HepG2 (cell line): ENCODE results near the gene MX2. TPM values are rescaled to one million over a fixed set of nuclear protein-coding genes. Genes with fewer than 3 reads are reported as not detected.
A peak's percentile ranks its signal among the peaks of the same experiment; 100 is the strongest.

ENCODE experiments used
- AGO1 ChIP-seq: fragments of 200-400 bp; formaldehyde crosslinking; IDR thresholded peaks from 2 replicates; pipeline ENCODE4 v1.6.1; 2017; ENCODE audit warnings: mild to moderate bottlenecking, low read depth, low read length, moderate library complexity; ENCODE audit not compliant: poor library complexity, severe bottlenecking
- EEA1 ChIP-seq: sonication (generic); formaldehyde crosslinking; IDR thresholded peaks from 2 replicates; pipeline ENCODE4 v1.5.1; 2020; ENCODE audit warnings: mild to moderate bottlenecking, missing genetic modification reagents, borderline replicate concordance
- MAX ChIP-seq: IDR thresholded peaks from 2 replicates; pipeline ENCODE4 v1.6.1; 2012; ENCODE audit warnings: inconsistent platforms
- MIXL1 ChIP-seq: IDR thresholded peaks from 2 replicates; pipeline ENCODE4 v1.6.1; 2016
- MNT ChIP-seq: fragments of 450-650 bp; IDR thresholded peaks from 2 replicates; pipeline ENCODE4 v1.6.1; 2016
- MYC ChIP-seq: sonication (generic); formaldehyde crosslinking; IDR thresholded peaks from 2 replicates; pipeline ENCODE4 v1.9.0; 2021; ENCODE audit warnings: missing genetic modification reagents, borderline replicate concordance
- REST ChIP-seq, 2 experiments: IDR thresholded peaks; 2 replicates each; pipeline ENCODE4 v1.6.1; 2011 to 2012; ENCODE audit warnings: low read length in 2 of 2, borderline replicate concordance in 1 of 2, low read depth in 1 of 2, mild to moderate bottlenecking in 1 of 2, moderate library complexity in 1 of 2
- SMAD1 ChIP-seq: sonication (generic); formaldehyde crosslinking; IDR thresholded peaks from 2 replicates; pipeline ENCODE4 v1.4.0; 2020; ENCODE audit warnings: missing genetic modification reagents, low read depth, mild to moderate bottlenecking, borderline replicate concordance
- SRSF4 ChIP-seq: fragments of 200-400 bp; formaldehyde crosslinking; IDR thresholded peaks from one replicate; pipeline ENCODE4 v1.6.1; 2018; ENCODE audit warnings: mild to moderate bottlenecking, low read depth, low read length, moderate library complexity; ENCODE audit not compliant: poor library complexity, severe bottlenecking
- TSC22D2 ChIP-seq: sonication (generic); formaldehyde crosslinking; IDR thresholded peaks from 2 replicates; pipeline ENCODE4 v1.5.1; 2020; ENCODE audit warnings: missing genetic modification reagents, mild to moderate bottlenecking, borderline replicate concordance
- ZNF318 ChIP-seq: sonication (generic); formaldehyde crosslinking; IDR thresholded peaks from 2 replicates; pipeline ENCODE4 v1.4.0; 2020; ENCODE audit warnings: mild to moderate bottlenecking, missing genetic modification reagents
- polyA plus RNA-seq, 8 experiments: library from polyadenylated mRNA; depleted of rRNA in 3 of 8; stranded (reverse) in 7 of 8; unstranded in 1 of 8; fragments of >200 nt; fragmentation: Illumina TruSeq in 4 of 8; extraction: Trizol in 4 of 8; gene quantifications; 2 replicates each; pipeline versions ENCODE4 v1.2.1 to v1.2.3, GENCODE V29; 2011 to 2016; ENCODE audit warnings: low read depth in 4 of 8, missing spikeins in 1 of 8, mixed read lengths in 1 of 8; ENCODE audit not compliant: insufficient read depth in 1 of 8
- total RNA-seq, 5 experiments: library from RNA; depleted of rRNA; stranded (reverse); fragments of >200 nt; fragmentation: Illumina TruSeq; extraction: Trizol; gene quantifications; 2 replicates each; pipeline ENCODE4 v1.2.3, GENCODE V29; 2016; ENCODE audit warnings: low read depth in 1 of 5
- TF ChIP-seq, protein P1 (sequence below): sonication (generic); formaldehyde crosslinking; IDR thresholded peaks from 2 replicates; pipeline ENCODE4 v1.9.0; 2021; ENCODE audit warnings: missing genetic modification reagents, mild to moderate bottlenecking, borderline replicate concordance

MX2 gene
- total and polyA plus RNA-seq, 2 of the 13 experiments (the other 11 are each of a cell fraction or from before 2014, with no cell fraction given) = 24.0 to 35.7 TPM

DNA sequence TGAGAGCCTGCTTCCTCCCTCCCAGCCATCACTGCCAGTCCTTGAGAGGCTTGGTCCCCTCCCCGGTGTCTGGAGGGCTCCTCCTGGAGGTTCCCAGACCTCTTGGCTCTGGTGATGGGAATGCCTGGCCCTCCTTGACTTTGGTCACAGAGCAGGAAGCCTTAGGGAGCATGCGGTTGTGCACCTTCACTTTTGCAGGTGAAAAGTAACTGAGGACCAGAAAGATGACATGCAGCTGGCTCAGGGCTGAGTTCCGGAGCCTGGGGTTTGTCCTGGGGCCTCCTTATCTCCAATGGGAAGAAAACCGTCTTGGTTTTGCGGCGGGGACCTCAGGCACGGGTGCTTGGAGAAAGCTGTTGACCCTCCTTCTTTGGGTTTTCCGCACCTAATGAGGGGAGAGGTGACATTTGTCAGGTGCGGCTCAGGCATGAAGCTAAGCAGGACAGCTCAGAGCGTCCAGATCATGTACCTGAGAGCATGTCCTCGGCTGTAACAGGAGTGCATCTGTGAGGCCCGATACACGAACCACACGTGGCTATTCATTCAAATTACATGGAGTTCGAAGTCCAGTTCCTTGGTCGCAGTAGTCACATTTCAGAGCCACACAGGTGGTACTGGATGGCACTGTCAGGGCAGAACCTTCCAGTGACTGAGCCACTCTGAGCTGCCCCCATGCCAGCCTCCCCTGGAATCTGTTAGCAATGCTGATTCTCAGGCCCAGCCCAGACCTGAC, 608 bp upstream of the MX2 start (continued):
- TF ChIP-seq ZNF318 (CRISPR knock-in tag) = no peak
- TF ChIP-seq AGO1 = no peak
- peak; percentile 76 for TF ChIP-seq MAX
- no peak for TF ChIP-seq SMAD1
- peak; percentile 60 for TF ChIP-seq MYC
- no peak for TF ChIP-seq MIXL1 (CRISPR knock-in tag)
- TF ChIP-seq EEA1 (CRISPR knock-in tag) = 0 out of 2 replicates have a peak, but pooled peaks have one; percentile 25
- no peak for TF ChIP-seq SRSF4
- no peak for TF ChIP-seq REST (IDR thresholded peaks at IDR 0.05; ENCODE audit: borderline replicate concordance in 1 of 2, low read depth in 1 of 2, low read length in 2 of 2)
- TF ChIP-seq MNT = 0 out of 2 replicates have a peak, but pooled peaks have one; percentile 9
- TF ChIP-seq, protein P1, sequence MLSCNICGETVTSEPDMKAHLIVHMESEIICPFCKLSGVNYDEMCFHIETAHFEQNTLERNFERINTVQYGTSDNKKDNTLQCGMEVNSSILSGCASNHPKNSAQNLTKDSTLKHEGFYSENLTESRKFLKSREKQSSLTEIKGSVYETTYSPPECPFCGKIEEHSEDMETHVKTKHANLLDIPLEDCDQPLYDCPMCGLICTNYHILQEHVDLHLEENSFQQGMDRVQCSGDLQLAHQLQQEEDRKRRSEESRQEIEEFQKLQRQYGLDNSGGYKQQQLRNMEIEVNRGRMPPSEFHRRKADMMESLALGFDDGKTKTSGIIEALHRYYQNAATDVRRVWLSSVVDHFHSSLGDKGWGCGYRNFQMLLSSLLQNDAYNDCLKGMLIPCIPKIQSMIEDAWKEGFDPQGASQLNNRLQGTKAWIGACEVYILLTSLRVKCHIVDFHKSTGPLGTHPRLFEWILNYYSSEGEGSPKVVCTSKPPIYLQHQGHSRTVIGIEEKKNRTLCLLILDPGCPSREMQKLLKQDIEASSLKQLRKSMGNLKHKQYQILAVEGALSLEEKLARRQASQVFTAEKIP (CRISPR knock-in tag) = no peak
- TF ChIP-seq TSC22D2 (CRISPR knock-in tag) = no peak
